Kidney epithelial cell (primary cell): ENCODE measurements around the gene RAP1GAP2. TPM values are rescaled to one million over a fixed set of nuclear protein-coding genes. Genes with fewer than 3 reads are reported as not detected.

Experiments
- DNase-seq: peaks from one replicate; pipeline ENCODE4 v3.0.0-alpha.2; 2010; ENCODE audit warnings: low read depth
- H3K27me3 ChIP-seq: 2 replicates; pipeline ENCODE4 v1.6.0; 2011; ENCODE audit warnings: low read length; ENCODE audit not compliant: control insufficient read depth, insufficient read depth
- H3K36me3 ChIP-seq: 2 replicates; pipeline ENCODE4 v1.5.1; 2011; ENCODE audit warnings: low read length; ENCODE audit not compliant: control insufficient read depth, insufficient read depth
- H3K4me3 ChIP-seq: 2 replicates; pipeline ENCODE4 v1.5.1; 2011; ENCODE audit warnings: low read depth, mild to moderate bottlenecking, control low read depth, low read length
- total RNA-seq: library from RNA; depleted of rRNA; stranded (reverse); fragments of >200 nt; gene quantifications from 2 replicates; pipeline ENCODE4 v1.2.3, GENCODE V29; 2015
- TF ChIP-seq, protein P1 (sequence below): IDR thresholded peaks from 2 replicates; pipeline ENCODE4 v1.5.1; 2011; ENCODE audit warnings: mild to moderate bottlenecking, moderate library complexity, low read length, control low read depth, inconsistent platforms; ENCODE audit not compliant: insufficient read depth, poor library complexity, severe bottlenecking

Gene RAP1GAP2
- total RNA-seq, 1 donor from 2014 or later, result 51.6 TPM

- DNase-seq, result no peak
- Histone ChIP-seq H3K27me3 (peaks cover 3% of the 10 kb centered on the region), H3K36me3 (peaks cover 1% of the 10 kb centered on the region), H3K4me3 (no peak overlapping the region)
- TF ChIP-seq, protein P1, sequence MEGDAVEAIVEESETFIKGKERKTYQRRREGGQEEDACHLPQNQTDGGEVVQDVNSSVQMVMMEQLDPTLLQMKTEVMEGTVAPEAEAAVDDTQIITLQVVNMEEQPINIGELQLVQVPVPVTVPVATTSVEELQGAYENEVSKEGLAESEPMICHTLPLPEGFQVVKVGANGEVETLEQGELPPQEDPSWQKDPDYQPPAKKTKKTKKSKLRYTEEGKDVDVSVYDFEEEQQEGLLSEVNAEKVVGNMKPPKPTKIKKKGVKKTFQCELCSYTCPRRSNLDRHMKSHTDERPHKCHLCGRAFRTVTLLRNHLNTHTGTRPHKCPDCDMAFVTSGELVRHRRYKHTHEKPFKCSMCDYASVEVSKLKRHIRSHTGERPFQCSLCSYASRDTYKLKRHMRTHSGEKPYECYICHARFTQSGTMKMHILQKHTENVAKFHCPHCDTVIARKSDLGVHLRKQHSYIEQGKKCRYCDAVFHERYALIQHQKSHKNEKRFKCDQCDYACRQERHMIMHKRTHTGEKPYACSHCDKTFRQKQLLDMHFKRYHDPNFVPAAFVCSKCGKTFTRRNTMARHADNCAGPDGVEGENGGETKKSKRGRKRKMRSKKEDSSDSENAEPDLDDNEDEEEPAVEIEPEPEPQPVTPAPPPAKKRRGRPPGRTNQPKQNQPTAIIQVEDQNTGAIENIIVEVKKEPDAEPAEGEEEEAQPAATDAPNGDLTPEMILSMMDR, result no peak
Observed at GRCh38 chr17:2911755-2912111, 115.5 kb downstream of the RAP1GAP2 start.

GRCh38 chr17:2912754-2913153, 116.5 kb downstream of the RAP1GAP2 start:
- Histone ChIP-seq H3K36me3 (peaks cover 1% of the 10 kb centered on the region), H3K27me3 (peaks cover 3% of the 10 kb centered on the region), H3K4me3 (no peak overlapping the region)
- TF ChIP-seq, protein P1, result no peak
- no peak for DNase-seq

GRCh38 chr17:2916461-2916860, 120.2 kb downstream of the RAP1GAP2 start:
- TF ChIP-seq, protein P1, result no peak
- H3K4me3 ChIP-seq, result no peak overlapping the region
- peaks cover 3% of the 10 kb centered on the region for H3K27me3 ChIP-seq
- H3K36me3 ChIP-seq, result peaks cover 1% of the 10 kb centered on the region
- DNase-seq, result no peak

- H3K4me3 ChIP-seq, result no peak overlapping the region
- TF ChIP-seq, protein P1, result no peak
- DNase-seq, result no peak
- H3K36me3 ChIP-seq, result no peaks in the 10 kb centered on the region
- no peaks in the 10 kb centered on the region for H3K27me3 ChIP-seq
Observed at GRCh38 chr17:2921443-2921842, 125.2 kb downstream of the RAP1GAP2 start.

GRCh38 chr17:2924211-2924610, 128.0 kb downstream of the RAP1GAP2 start:
- TF ChIP-seq, protein P1, result no peak
- Histone ChIP-seq H3K36me3 (no peaks in the 10 kb centered on the region), H3K27me3 (no peaks in the 10 kb centered on the region), H3K4me3 (no peak overlapping the region)
- DNase-seq, result no peak

DNA sequence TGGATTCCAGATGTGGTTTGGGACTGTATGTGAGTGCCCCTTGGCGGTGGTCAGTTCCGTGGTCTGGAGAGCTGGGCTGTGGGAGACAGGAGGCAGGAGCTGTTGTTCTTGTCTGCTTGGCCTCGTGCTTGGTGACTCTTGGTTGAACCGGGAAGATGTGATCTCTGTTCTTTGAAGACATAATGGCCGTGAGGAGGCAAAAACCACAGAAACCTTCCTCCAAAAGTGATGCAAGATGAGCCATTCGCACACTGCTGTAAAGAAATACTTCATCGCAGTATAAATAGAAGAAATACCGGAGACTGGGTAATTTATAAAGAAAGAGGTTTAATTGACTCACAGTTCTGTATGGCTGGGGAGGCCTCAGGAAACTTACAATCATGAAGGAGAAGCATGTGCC, 128.8 kb downstream of the RAP1GAP2 start:
- Histone ChIP-seq H3K36me3 (no peaks in the 10 kb centered on the region), H3K27me3 (no peaks in the 10 kb centered on the region), H3K4me3 (no peak overlapping the region)
- TF ChIP-seq, protein P1, result no peak
- DNase-seq, result no peak
